Mesenchymal stem cell (in vitro differentiated cells and primary cell): ENCODE measurements around the gene SPSB2.
A peak's percentile ranks its signal among the peaks of the same experiment; 100 is the strongest.

ENCODE experiments used
- DNase-seq: peaks from one replicate; pipeline ENCODE4 v3.0.0-alpha.2; 2013
- H2AFZ ChIP-seq: one replicate; pipeline ENCODE4 v1.6.1; 2013; ENCODE audit warnings: low read depth, mild to moderate bottlenecking, control low read depth, inconsistent platforms, low read length, moderate library complexity
- H2AK5ac ChIP-seq: 2 replicates; pipeline ENCODE4 v1.6.1; 2013; ENCODE audit warnings: low read length, moderate library complexity, mild to moderate bottlenecking, inconsistent platforms; ENCODE audit not compliant: severe bottlenecking
- H2BK120ac ChIP-seq: one replicate; pipeline ENCODE4 v1.6.1; 2013; ENCODE audit warnings: low read depth, mild to moderate bottlenecking, inconsistent platforms, low read length, moderate library complexity
- H2BK12ac ChIP-seq, 2 experiments: one replicate each; pipeline ENCODE4 v1.6.1; 2013; ENCODE audit warnings: inconsistent platforms in 2 of 2, low read length in 2 of 2, mild to moderate bottlenecking in 2 of 2, moderate library complexity in 2 of 2, control low read depth in 1 of 2
- H2BK15ac ChIP-seq: one replicate; pipeline ENCODE4 v1.6.1; 2013; ENCODE audit warnings: mild to moderate bottlenecking, low read depth, inconsistent platforms; ENCODE audit not compliant: poor library complexity, severe bottlenecking
- H2BK5ac ChIP-seq: 2 replicates; pipeline ENCODE4 v1.6.1; 2013; ENCODE audit warnings: low read depth, mild to moderate bottlenecking, low read length, control low read depth, inconsistent platforms; ENCODE audit not compliant: poor library complexity, severe bottlenecking
- H3K14ac ChIP-seq, 2 experiments: one replicate each; pipeline ENCODE4 v1.6.1; 2013; ENCODE audit warnings: inconsistent platforms in 2 of 2, low read length in 2 of 2, control low read depth in 1 of 2, mild to moderate bottlenecking in 1 of 2, moderate library complexity in 1 of 2
- H3K18ac ChIP-seq, 2 experiments: one replicate each; pipeline ENCODE4 v1.6.1; 2013; ENCODE audit warnings: inconsistent platforms in 2 of 2, low read length in 2 of 2, control low read depth in 1 of 2, low read depth in 1 of 2, mild to moderate bottlenecking in 1 of 2
- H3K23ac ChIP-seq, 2 experiments: one replicate each; pipeline ENCODE4 v1.6.1; 2013; ENCODE audit warnings: inconsistent platforms in 2 of 2, low read length in 2 of 2, mild to moderate bottlenecking in 2 of 2, moderate library complexity in 2 of 2, control low read depth in 1 of 2
- H3K27ac ChIP-seq: 2 replicates; pipeline ENCODE4 v1.5.1; 2013; ENCODE audit warnings: mild to moderate bottlenecking, moderate library complexity, low read length, control low read depth, inconsistent platforms; ENCODE audit not compliant: poor library complexity, severe bottlenecking
- H3K27me3 ChIP-seq, 2 experiments: 2 replicates each; pipeline versions ENCODE4 v1.6.1 to v1.7.0; 2013; ENCODE audit warnings: low read length in 2 of 2, mild to moderate bottlenecking in 2 of 2, moderate library complexity in 2 of 2, control low read depth in 1 of 2, inconsistent platforms in 1 of 2; ENCODE audit not compliant: control insufficient read depth in 1 of 2, insufficient read depth in 1 of 2
- H3K36me3 ChIP-seq, 2 experiments: 2 replicates each; pipeline versions ENCODE4 v1.6.1 to v1.7.0; 2013; ENCODE audit warnings: low read length in 2 of 2, control low read depth in 1 of 2, inconsistent platforms in 1 of 2, low read depth in 1 of 2, mild to moderate bottlenecking in 1 of 2; ENCODE audit not compliant: insufficient read depth in 2 of 2, control insufficient read depth in 1 of 2
- H3K4ac ChIP-seq, 2 experiments: one replicate each; pipeline ENCODE4 v1.6.1; 2013; ENCODE audit warnings: inconsistent platforms in 2 of 2, low read length in 2 of 2, mild to moderate bottlenecking in 2 of 2, moderate library complexity in 2 of 2, control low read depth in 1 of 2, low read depth in 1 of 2
- H3K4me1 ChIP-seq: 2 replicates; pipeline ENCODE4 v1.6.1; 2013; ENCODE audit warnings: low read depth, low read length, control low read depth; ENCODE audit not compliant: control insufficient read depth, insufficient read depth
- H3K4me2 ChIP-seq: 2 replicates; pipeline ENCODE4 v1.6.1; 2013; ENCODE audit warnings: low read length, mild to moderate bottlenecking, inconsistent platforms; ENCODE audit not compliant: poor library complexity, severe bottlenecking
- H3K4me3 ChIP-seq, 2 experiments: 2 replicates each; pipeline versions ENCODE4 v1.5.1 to v1.7.0; 2013; ENCODE audit warnings: low read length in 2 of 2, mild to moderate bottlenecking in 2 of 2, control low read depth in 1 of 2, low read depth in 1 of 2; ENCODE audit not compliant: insufficient read depth in 1 of 2
- H3K79me1 ChIP-seq: replicated peaks from 2 replicates; pipeline ENCODE4 v1.6.1; 2013; ENCODE audit warnings: mild to moderate bottlenecking, control low read depth, low read length, inconsistent platforms; ENCODE audit not compliant: poor library complexity, severe bottlenecking
- H3K9ac ChIP-seq: 2 replicates; pipeline ENCODE4 v1.7.0; 2013; ENCODE audit warnings: mild to moderate bottlenecking, low read length, moderate library complexity
- H3K9me3 ChIP-seq: 2 replicates; pipeline ENCODE4 v1.7.0; 2013; ENCODE audit warnings: mild to moderate bottlenecking, low read length; ENCODE audit not compliant: control insufficient read depth
- H4K8ac ChIP-seq: one replicate; pipeline ENCODE4 v1.6.1; 2013; ENCODE audit warnings: inconsistent platforms, mild to moderate bottlenecking, low read length, moderate library complexity
- H4K91ac ChIP-seq: one replicate; pipeline ENCODE4 v1.6.1; 2013; ENCODE audit warnings: mild to moderate bottlenecking, low read length, inconsistent platforms
- whole genome bisulfite sequencing: methylation state at CpG from one replicate; pipeline ENCODE4 v1.1.7; 2013; ENCODE audit warnings: mixed read lengths; 5-methylcytosine and 5-hydroxymethylcytosine counted together

Gene SPSB2

GRCh38 chr12:6919588-6919987 is 46.5 kb upstream of the SPSB2 start:
- Histone ChIP-seq H3K4me3 (no peak overlapping the region), H3K27me3 (peaks cover 0 to 5% of the 10 kb centered on the region in 2 experiments), H3K36me3 (peaks cover 4 to 60% of the 10 kb centered on the region in 2 experiments), H2AK5ac (peak overlapping the region; percentile 3), H3K9ac (no peak overlapping the region), H2BK120ac (no peak overlapping the region), H2BK15ac (no peak overlapping the region), H4K8ac (no peak overlapping the region), H3K14ac (no peak overlapping the region), H3K79me1 (no peaks in the 10 kb centered on the region), H2BK5ac (no peak overlapping the region), H3K9me3 (no peaks in the 10 kb centered on the region), H3K27ac (no peak overlapping the region), H4K91ac (no peak overlapping the region), H3K4ac (no peak overlapping the region), H3K4me2 (no peak overlapping the region), H2BK12ac (no peak overlapping the region), H3K4me1 (peaks cover 25% of the 10 kb centered on the region), H3K23ac (no peak overlapping the region), H3K18ac (no peak overlapping the region), H2AFZ (no peak overlapping the region)
- no peak for DNase-seq
- 75% methylated on average over 7 of the region's 7 CpGs for WGBS

GRCh38 chr12:6917491-6918231 is 44.6 kb upstream of the SPSB2 start:
- Histone ChIP-seq H3K36me3 (peaks cover 4 to 46% of the 10 kb centered on the region in 2 experiments), H3K14ac (no peak overlapping the region), H3K9me3 (no peaks in the 10 kb centered on the region), H3K4ac (no peak overlapping the region), H4K91ac (no peak overlapping the region), H4K8ac (no peak overlapping the region), H2AK5ac (no peak overlapping the region), H3K27ac (no peak overlapping the region), H2BK15ac (no peak overlapping the region), H3K18ac (no peak overlapping the region), H2BK120ac (no peak overlapping the region), H3K27me3 (peaks cover 0 to 5% of the 10 kb centered on the region in 2 experiments), H3K4me3 (no peak overlapping the region), H2AFZ (no peak overlapping the region), H3K9ac (peak overlapping the region; percentile 15), H3K4me2 (no peak overlapping the region), H3K79me1 (no peaks in the 10 kb centered on the region), H2BK12ac (no peak overlapping the region), H3K23ac (no peak overlapping the region), H2BK5ac (no peak overlapping the region), H3K4me1 (peaks cover 30% of the 10 kb centered on the region)
- 62% methylated on average over 14 of the region's 14 CpGs for WGBS
- DNase-seq, result no peak

GRCh38 chr12:6916426-6917200 is 43.5 kb upstream of the SPSB2 start:
- Histone ChIP-seq H4K91ac (no peak overlapping the region), H4K8ac (no peak overlapping the region), H3K4me1 (peaks cover 26% of the 10 kb centered on the region), H3K9ac (peak overlapping the region; percentile 15), H3K9me3 (no peaks in the 10 kb centered on the region), H2BK15ac (no peak overlapping the region), H3K4me3 (no peak overlapping the region), H3K18ac (no peak overlapping the region), H3K79me1 (no peaks in the 10 kb centered on the region), H2AK5ac (no peak overlapping the region), H3K23ac (no peak overlapping the region), H3K27ac (no peak overlapping the region), H2BK120ac (no peak overlapping the region), H3K4me2 (no peak overlapping the region), H2AFZ (no peak overlapping the region), H3K4ac (peak overlapping the region in 1 of 2 experiments; percentile 28), H3K36me3 (peaks cover 4 to 36% of the 10 kb centered on the region in 2 experiments), H3K27me3 (peaks cover 0 to 13% of the 10 kb centered on the region in 2 experiments), H3K14ac (no peak overlapping the region), H2BK12ac (no peak overlapping the region), H2BK5ac (no peak overlapping the region)
- no peak for DNase-seq
- WGBS, result 93% methylated on average over 11 of the region's 11 CpGs

- DNase-seq, result no peak
- Histone ChIP-seq H3K9me3 (no peaks in the 10 kb centered on the region), H3K14ac (no peak overlapping the region), H3K4me2 (no peak overlapping the region), H2AK5ac (no peak overlapping the region), H3K4me1 (peaks cover 23% of the 10 kb centered on the region), H4K8ac (no peak overlapping the region), H4K91ac (no peak overlapping the region), H3K36me3 (peaks cover 4 to 31% of the 10 kb centered on the region in 2 experiments), H2BK12ac (no peak overlapping the region), H2AFZ (no peak overlapping the region), H3K79me1 (no peaks in the 10 kb centered on the region), H2BK120ac (no peak overlapping the region), H3K4ac (peak overlapping the region in 1 of 2 experiments; percentile 29), H3K23ac (no peak overlapping the region), H2BK5ac (no peak overlapping the region), H2BK15ac (no peak overlapping the region), H3K27me3 (peaks cover 0 to 19% of the 10 kb centered on the region in 2 experiments), H3K18ac (no peak overlapping the region), H3K9ac (no peak overlapping the region), H3K27ac (no peak overlapping the region), H3K4me3 (peak overlapping the region in 1 of 2 experiments; percentile 92)
- 81% methylated on average over 14 of the region's 14 CpGs for WGBS
Measured at GRCh38 chr12:6915789-6916285, 42.7 kb upstream of the SPSB2 start.
